Measurements from ENCODE around the gene RPS6KB1. TPM values are rescaled to one million over a fixed set of nuclear protein-coding genes. Genes with fewer than 3 reads are reported as not detected.
"Not testable (repeated sequence)": the region's sequence is repeated elsewhere in the genome, so short reads cannot be mapped to it uniquely, and the experiment has no call there.

Gene RPS6KB1
- total RNA-seq, 2 experiments from 2014 or later: 31.1 to 47.1 TPM

DNA sequence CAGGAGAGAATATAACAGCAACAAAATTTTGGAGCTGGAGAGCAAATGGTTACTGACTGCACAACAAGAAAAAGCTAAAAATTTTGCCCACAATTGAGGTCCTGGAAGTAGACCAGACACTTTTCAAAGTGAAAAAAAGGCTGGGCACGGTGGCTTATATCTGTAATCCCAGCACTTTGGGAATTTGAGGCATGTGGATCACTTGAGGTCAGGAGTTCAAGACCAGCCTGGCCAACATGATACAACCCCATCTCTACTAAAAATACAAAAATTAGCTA, 23.0 kb upstream of the RPS6KB1 start:
- no peaks in the 10 kb centered on the region for H3K79me2 ChIP-seq (ENCODE audit: insufficient read depth, low read depth, low read length)
- no TSS peak for BruUV-seq (replicated peaks)
- ChIA-PET CTCF (ENCODE audit: unreplicated experiment) (no interaction called here), POLR2A (interaction anchor here (1.3 to 1.8 kb wide), 2 partner anchors 23 to 147 kb away, joined by 3 to 5 read pairs; partner anchors contain the start of genes RPS6KB1 and TUBD1)
- no peak overlapping the region for H2AFZ ChIP-seq (ENCODE audit: low read length)
- TF ChIP-seq, protein P1, sequence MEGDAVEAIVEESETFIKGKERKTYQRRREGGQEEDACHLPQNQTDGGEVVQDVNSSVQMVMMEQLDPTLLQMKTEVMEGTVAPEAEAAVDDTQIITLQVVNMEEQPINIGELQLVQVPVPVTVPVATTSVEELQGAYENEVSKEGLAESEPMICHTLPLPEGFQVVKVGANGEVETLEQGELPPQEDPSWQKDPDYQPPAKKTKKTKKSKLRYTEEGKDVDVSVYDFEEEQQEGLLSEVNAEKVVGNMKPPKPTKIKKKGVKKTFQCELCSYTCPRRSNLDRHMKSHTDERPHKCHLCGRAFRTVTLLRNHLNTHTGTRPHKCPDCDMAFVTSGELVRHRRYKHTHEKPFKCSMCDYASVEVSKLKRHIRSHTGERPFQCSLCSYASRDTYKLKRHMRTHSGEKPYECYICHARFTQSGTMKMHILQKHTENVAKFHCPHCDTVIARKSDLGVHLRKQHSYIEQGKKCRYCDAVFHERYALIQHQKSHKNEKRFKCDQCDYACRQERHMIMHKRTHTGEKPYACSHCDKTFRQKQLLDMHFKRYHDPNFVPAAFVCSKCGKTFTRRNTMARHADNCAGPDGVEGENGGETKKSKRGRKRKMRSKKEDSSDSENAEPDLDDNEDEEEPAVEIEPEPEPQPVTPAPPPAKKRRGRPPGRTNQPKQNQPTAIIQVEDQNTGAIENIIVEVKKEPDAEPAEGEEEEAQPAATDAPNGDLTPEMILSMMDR (conservative IDR thresholded peaks at IDR 0.05; ENCODE audit: low read length): no peak
- no peak for DNase-seq (ENCODE audit: low spot score)
- no peak overlapping the region for H3K27ac ChIP-seq (ENCODE audit: low read depth, low read length, poor library complexity, severe bottlenecking)
- no peaks in the 10 kb centered on the region for H3K9me3 ChIP-seq (ENCODE audit: low read length)
- H3K36me3 ChIP-seq (ENCODE audit: insufficient read depth, low read length): peaks cover 11% of the 10 kb centered on the region
- no peak overlapping the region for H3K4me3 ChIP-seq (ENCODE audit: low read depth, low read length, poor library complexity, severe bottlenecking)
- H3K9me2 ChIP-seq (ENCODE audit: insufficient read depth, low read length): no peaks in the 10 kb centered on the region
- intact Hi-C loops (cut with micrococcal nuclease; ENCODE audit: unreplicated experiment): no loop called here
- no peaks in the 10 kb centered on the region for H4K20me1 ChIP-seq (ENCODE audit: insufficient read depth, low read length)
- H3K4me2 ChIP-seq (ENCODE audit: low read length): no peak overlapping the region
- no peaks in the 10 kb centered on the region for H3K4me1 ChIP-seq (ENCODE audit: insufficient read depth, low read length, poor library complexity, severe bottlenecking)

GRCh38 chr17:59870482-59870881, 22.4 kb upstream of the RPS6KB1 start:
- CTCF ChIA-PET (ENCODE audit: unreplicated experiment): no interaction called here
- BruUV-seq (replicated peaks): no TSS peak
- POLR2A ChIA-PET: interaction anchor here (1.3 kb wide), 1 partner anchor 148 kb away, joined by 3 read pairs; no protein-coding TSS in a partner anchor

DNA sequence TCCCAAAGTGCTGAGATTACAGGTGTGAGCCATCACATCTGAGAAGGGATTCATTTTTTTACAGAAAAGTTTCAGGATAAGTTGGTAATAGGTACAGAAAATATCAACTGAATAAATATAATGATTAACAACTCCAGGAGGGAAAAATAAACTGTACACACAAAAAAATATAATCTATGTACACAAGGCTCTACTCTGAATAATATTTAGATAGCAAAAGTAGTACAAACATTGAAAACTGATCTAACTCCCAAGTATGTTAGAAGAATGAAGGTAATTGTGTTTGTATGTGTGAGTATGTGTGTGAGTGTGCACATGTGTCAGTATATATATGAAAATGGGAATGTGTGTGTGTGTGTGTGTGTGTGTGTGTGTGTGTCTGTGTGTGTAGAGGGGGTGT, 20.6 kb upstream of the RPS6KB1 start:
- TSS peak; percentile 45 for BruUV-seq (replicated peaks)
- intact Hi-C loops (cut with micrococcal nuclease; ENCODE audit: unreplicated experiment): no loop called here
- Histone ChIP-seq H3K9me2 (ENCODE audit: insufficient read depth, low read length) (no peaks in the 10 kb centered on the region), H3K79me2 (ENCODE audit: insufficient read depth, low read depth, low read length) (no peaks in the 10 kb centered on the region), H3K27ac (ENCODE audit: low read depth, low read length, poor library complexity, severe bottlenecking) (no peak overlapping the region), H3K4me2 (ENCODE audit: low read length) (no peak overlapping the region), H3K9me3 (ENCODE audit: low read length) (no peaks in the 10 kb centered on the region), H4K20me1 (ENCODE audit: insufficient read depth, low read length) (no peaks in the 10 kb centered on the region), H3K4me1 (ENCODE audit: insufficient read depth, low read length, poor library complexity, severe bottlenecking) (no peaks in the 10 kb centered on the region), H3K36me3 (ENCODE audit: insufficient read depth, low read length) (peaks cover 34% of the 10 kb centered on the region), H3K4me3 (ENCODE audit: low read depth, low read length, poor library complexity, severe bottlenecking) (no peak overlapping the region), H2AFZ (ENCODE audit: low read length) (no peak overlapping the region)
- no peak for DNase-seq (ENCODE audit: low spot score)
- CTCF ChIA-PET (ENCODE audit: unreplicated experiment): no interaction called here
- TF ChIP-seq, protein P1 (conservative IDR thresholded peaks at IDR 0.05; ENCODE audit: low read length): no peak
- no peak for TF ChIP-seq EZH2phosphoT487 (IDR thresholded peaks at IDR 0.05; ENCODE audit: borderline replicate concordance, low read depth, low read length)
- POLR2A ChIA-PET: interaction anchor here (0.6 to 0.7 kb wide), 2 partner anchors 22 to 1536 kb away, joined by 3 to 4 read pairs; no protein-coding TSS in a partner anchor

More at GRCh38 chr17:59870482-59870881, 22.4 kb upstream of the RPS6KB1 start:
- intact Hi-C loops (cut with micrococcal nuclease; ENCODE audit: unreplicated experiment): no loop called here
- H3K9me3 ChIP-seq (ENCODE audit: low read length): no peaks in the 10 kb centered on the region
- H3K27ac ChIP-seq (ENCODE audit: low read depth, low read length, poor library complexity, severe bottlenecking): no peak overlapping the region
- no peak overlapping the region for H3K4me2 ChIP-seq (ENCODE audit: low read length)
- H4K20me1 ChIP-seq (ENCODE audit: insufficient read depth, low read length): no peaks in the 10 kb centered on the region
- H3K4me1 ChIP-seq (ENCODE audit: insufficient read depth, low read length, poor library complexity, severe bottlenecking): no peaks in the 10 kb centered on the region
- no peak overlapping the region for H3K4me3 ChIP-seq (ENCODE audit: low read depth, low read length, poor library complexity, severe bottlenecking)
- no peak for TF ChIP-seq EZH2phosphoT487 (IDR thresholded peaks at IDR 0.05; ENCODE audit: borderline replicate concordance, low read depth, low read length)
- TF ChIP-seq, protein P1 (conservative IDR thresholded peaks at IDR 0.05; ENCODE audit: low read length): no peak
- no peak overlapping the region for H2AFZ ChIP-seq (ENCODE audit: low read length)
- DNase-seq (ENCODE audit: low spot score): no peak
- peaks cover 16% of the 10 kb centered on the region for H3K36me3 ChIP-seq (ENCODE audit: insufficient read depth, low read length)
- no peaks in the 10 kb centered on the region for H3K9me2 ChIP-seq (ENCODE audit: insufficient read depth, low read length)
- H3K79me2 ChIP-seq (ENCODE audit: insufficient read depth, low read depth, low read length): no peaks in the 10 kb centered on the region

- intact Hi-C loops (cut with micrococcal nuclease; ENCODE audit: unreplicated experiment); H2AFZ ChIP-seq (ENCODE audit: low read length); CTCF ChIA-PET (ENCODE audit: unreplicated experiment); H4K20me1 ChIP-seq (ENCODE audit: insufficient read depth, low read length); BruUV-seq (replicated peaks); H3K27ac ChIP-seq (ENCODE audit: low read depth, low read length, poor library complexity, severe bottlenecking); H3K9me2 ChIP-seq (ENCODE audit: insufficient read depth, low read length); DNase-seq (ENCODE audit: low spot score); H3K79me2 ChIP-seq (ENCODE audit: insufficient read depth, low read depth, low read length); H3K9me3 ChIP-seq (ENCODE audit: low read length); H3K4me1 ChIP-seq (ENCODE audit: insufficient read depth, low read length, poor library complexity, severe bottlenecking); H3K4me2 ChIP-seq (ENCODE audit: low read length); H3K4me3 ChIP-seq (ENCODE audit: low read depth, low read length, poor library complexity, severe bottlenecking): not testable (repeated sequence)
- H3K36me3 ChIP-seq (ENCODE audit: insufficient read depth, low read length): peaks cover 44% of the 10 kb centered on the region
- POLR2A ChIA-PET: interaction anchor here (0.7 kb wide), 1 partner anchor 90 kb away, joined by 3 read pairs; no protein-coding TSS in a partner anchor
Measured at GRCh38 chr17:59873414-59873813, 19.5 kb upstream of the RPS6KB1 start.
